ENCODE measurements around the gene ZNF586.

DNA sequence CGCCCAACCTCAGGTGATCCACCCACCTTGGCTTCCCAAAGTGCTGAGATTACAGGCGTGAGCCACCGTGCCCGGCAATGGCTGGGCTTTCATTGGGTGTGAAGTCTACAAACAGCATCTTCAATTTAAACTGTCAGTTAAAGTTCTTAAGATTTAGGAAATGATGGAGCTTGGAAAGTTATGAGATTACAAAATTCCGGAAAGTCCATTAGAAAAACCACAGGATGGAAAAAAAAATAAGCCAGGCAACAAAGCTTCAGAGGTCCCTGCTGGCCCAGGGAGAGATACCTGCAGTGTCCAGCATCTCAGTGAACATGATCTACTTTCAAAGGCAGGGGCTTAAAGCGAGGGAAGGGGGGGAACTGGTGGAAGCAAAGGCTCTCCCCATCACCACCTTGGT lies 56.0 kb downstream of the ZNF586 start:
- TF ChIP-seq, protein P1, sequence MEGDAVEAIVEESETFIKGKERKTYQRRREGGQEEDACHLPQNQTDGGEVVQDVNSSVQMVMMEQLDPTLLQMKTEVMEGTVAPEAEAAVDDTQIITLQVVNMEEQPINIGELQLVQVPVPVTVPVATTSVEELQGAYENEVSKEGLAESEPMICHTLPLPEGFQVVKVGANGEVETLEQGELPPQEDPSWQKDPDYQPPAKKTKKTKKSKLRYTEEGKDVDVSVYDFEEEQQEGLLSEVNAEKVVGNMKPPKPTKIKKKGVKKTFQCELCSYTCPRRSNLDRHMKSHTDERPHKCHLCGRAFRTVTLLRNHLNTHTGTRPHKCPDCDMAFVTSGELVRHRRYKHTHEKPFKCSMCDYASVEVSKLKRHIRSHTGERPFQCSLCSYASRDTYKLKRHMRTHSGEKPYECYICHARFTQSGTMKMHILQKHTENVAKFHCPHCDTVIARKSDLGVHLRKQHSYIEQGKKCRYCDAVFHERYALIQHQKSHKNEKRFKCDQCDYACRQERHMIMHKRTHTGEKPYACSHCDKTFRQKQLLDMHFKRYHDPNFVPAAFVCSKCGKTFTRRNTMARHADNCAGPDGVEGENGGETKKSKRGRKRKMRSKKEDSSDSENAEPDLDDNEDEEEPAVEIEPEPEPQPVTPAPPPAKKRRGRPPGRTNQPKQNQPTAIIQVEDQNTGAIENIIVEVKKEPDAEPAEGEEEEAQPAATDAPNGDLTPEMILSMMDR (IDR thresholded peaks at IDR 0.05), result no peak
- no peak for TF ChIP-seq POLR2AphosphoS5 (IDR thresholded peaks at IDR 0.05)
